LoVo (cell line): Measurements from ENCODE around the gene RLF.

ENCODE experiments used
- DNase-seq: peaks from one replicate; pipeline ENCODE4 v3.0.0-alpha.2; 2016; ENCODE audit warnings: low spot score

Gene RLF

GRCh38 chr1:40270152-40270834 lies 109.1 kb downstream of the RLF start:
- no peak for DNase-seq

GRCh38 chr1:40272653-40273213 lies 111.5 kb downstream of the RLF start:
- no peak for DNase-seq

GRCh38 chr1:40273547-40274166 lies 112.5 kb downstream of the RLF start:
- no peak for DNase-seq

- DNase-seq = no peak
Observed at GRCh38 chr1:40274331-40274730, 113.1 kb downstream of the RLF start.

GRCh38 chr1:40276122-40276521 lies 114.9 kb downstream of the RLF start:
- no peak for DNase-seq

- DNase-seq = no peak
Observed at GRCh38 chr1:40281853-40282252, 120.7 kb downstream of the RLF start.
